CD14-positive monocyte (primary cell): ENCODE measurements around the gene UGT2B7. TPM values are rescaled to one million over a fixed set of nuclear protein-coding genes. Genes with fewer than 3 reads are reported as not detected.

Experiments
- DNase-seq, 3 donors: peaks; one replicate each; pipeline ENCODE4 v3.0.0-alpha.2; 2011 to 2022
- H2AFZ ChIP-seq: 2 replicates; pipeline ENCODE4 v1.6.0; 2012; ENCODE audit warnings: mild to moderate bottlenecking, low read depth, low read length, inconsistent platforms; ENCODE audit not compliant: insufficient read depth, poor library complexity, severe bottlenecking
- H3K27ac ChIP-seq, 2 donors: 1 replicate in 1 of 2; 2 replicates in 1 of 2; pipeline ENCODE4 v1.5.1; 2012 to 2013; ENCODE audit warnings: low read length in 2 of 2, control low read depth in 1 of 2, inconsistent platforms in 1 of 2, low read depth in 1 of 2, mild to moderate bottlenecking in 1 of 2
- H3K27me3 ChIP-seq, 2 donors: one replicate each; pipeline versions ENCODE4 v1.6.0 to v1.6.1; 2011 to 2013; ENCODE audit warnings: low read length in 2 of 2; ENCODE audit not compliant: control insufficient read depth in 2 of 2, insufficient read depth in 2 of 2
- H3K36me3 ChIP-seq, 2 donors: replicated peaks in 1 of 2; 1 replicate in 1 of 2; 2 replicates in 1 of 2; pipeline versions ENCODE4 v1.5.1 to v1.6.1; 2012 to 2013; ENCODE audit warnings: low read length in 2 of 2, control low read depth in 1 of 2, inconsistent platforms in 1 of 2, mild to moderate bottlenecking in 1 of 2; ENCODE audit not compliant: insufficient read depth in 2 of 2, control insufficient read depth in 1 of 2
- H3K4me1 ChIP-seq, 2 donors: 1 replicate in 1 of 2; 2 replicates in 1 of 2; pipeline versions ENCODE4 v1.5.1 to v1.6.1; 2012 to 2013; ENCODE audit warnings: low read length in 2 of 2, control low read depth in 1 of 2, inconsistent platforms in 1 of 2, mild to moderate bottlenecking in 1 of 2, moderate library complexity in 1 of 2; ENCODE audit not compliant: insufficient read depth in 2 of 2, control insufficient read depth in 1 of 2
- H3K4me2 ChIP-seq: replicated peaks from 2 replicates; pipeline ENCODE3; 2012; ENCODE audit warnings: low read length, moderate library complexity, mild to moderate bottlenecking; ENCODE audit not compliant: poor library complexity, severe bottlenecking; ENCODE audit errors: extremely low read depth
- H3K4me3 ChIP-seq, 3 experiments: fragments of 200-600 bp in 1 of 3; sonication (generic) in 1 of 3; replicated peaks in 1 of 3; 1 replicate in 2 of 3; 2 replicates in 1 of 3; pipeline ENCODE4 v1.5.1; 2011 to 2013; ENCODE audit warnings: low read length in 3 of 3, mild to moderate bottlenecking in 3 of 3, control low read depth in 2 of 3, low read depth in 2 of 3, inconsistent platforms in 1 of 3, moderate library complexity in 1 of 3
- H3K79me2 ChIP-seq: 2 replicates; pipeline ENCODE4 v1.6.0; 2012; ENCODE audit warnings: mild to moderate bottlenecking, control low read depth, inconsistent platforms, low read length, moderate library complexity; ENCODE audit not compliant: insufficient read depth
- H3K9ac ChIP-seq: 2 replicates; pipeline ENCODE4 v1.6.0; 2017; ENCODE audit warnings: low read length, mild to moderate bottlenecking; ENCODE audit not compliant: insufficient read depth, poor library complexity, severe bottlenecking
- H3K9me3 ChIP-seq, 2 donors: replicated peaks in 1 of 2; 1 replicate in 1 of 2; 2 replicates in 1 of 2; pipeline versions ENCODE4 v1.5.1 to v1.6.1; 2012 to 2013; ENCODE audit warnings: low read length in 2 of 2, control low read depth in 1 of 2; ENCODE audit not compliant: control insufficient read depth in 1 of 2, insufficient read depth in 1 of 2
- H4K20me1 ChIP-seq: 2 replicates; pipeline ENCODE4 v1.6.0; 2012; ENCODE audit warnings: mild to moderate bottlenecking, low read length, control low read depth, moderate library complexity; ENCODE audit not compliant: insufficient read depth
- H3K27ac Mint-ChIP-seq, 7 donors: one replicate each; pipeline ENCODE4 v1.8.0; 2020; ENCODE audit warnings: mild to moderate bottlenecking in 7 of 7, mixed read lengths in 7 of 7, moderate library complexity in 6 of 7, inconsistent platforms in 2 of 7
- H3K27me3 Mint-ChIP-seq, 3 donors: one replicate each; pipeline ENCODE4 v1.8.0; 2021 to 2022; ENCODE audit warnings: low read depth in 3 of 3, mild to moderate bottlenecking in 3 of 3, mixed read lengths in 3 of 3, moderate library complexity in 3 of 3, inconsistent platforms in 1 of 3
- H3K36me3 Mint-ChIP-seq, 2 donors: one replicate each; pipeline ENCODE4 v1.8.0; 2020; ENCODE audit warnings: mixed read lengths in 2 of 2, inconsistent platforms in 1 of 2, mild to moderate bottlenecking in 1 of 2
- H3K4me1 Mint-ChIP-seq: one replicate; pipeline ENCODE4 v1.8.0; 2020; ENCODE audit warnings: mild to moderate bottlenecking, mixed read lengths
- H3K4me3 Mint-ChIP-seq, 2 donors: one replicate each; pipeline ENCODE4 v1.8.0; 2020; ENCODE audit warnings: mild to moderate bottlenecking in 2 of 2, mixed read lengths in 2 of 2, moderate library complexity in 1 of 2
- H3K9me3 Mint-ChIP-seq, 7 donors: one replicate each; pipeline ENCODE4 v1.8.0; 2020 to 2022; ENCODE audit warnings: mixed read lengths in 7 of 7, mild to moderate bottlenecking in 6 of 7, moderate library complexity in 6 of 7, inconsistent platforms in 2 of 7
- CTCF ChIP-seq: fragments of 200-600 bp; IDR thresholded peaks from one replicate; pipeline ENCODE4 v1.8.0; 2022; ENCODE audit warnings: antibody characterized with exemption, mild to moderate bottlenecking
- WGBS: methylation state at CpG from one replicate; pipeline ENCODE4 v1.1.5; 2013; ENCODE audit warnings: missing lambda C conversion rate; ENCODE audit not compliant: insufficient coverage; 5-methylcytosine and 5-hydroxymethylcytosine counted together
- intact Hi-C, 2 donors: fragments of 100-400 bp; cut with micrococcal nuclease; formaldehyde crosslinking; loops; one replicate each; pipeline versions ENCODE4 v1.15.0 to v1.15.1; 2023
- polyA plus RNA-seq, 3 donors: library from polyadenylated mRNA; depleted of rRNA in 1 of 3; unstranded in 2 of 3; stranded (reverse) in 1 of 3; fragments of 300-500 nt in 2 of 3; fragments of >200 nt in 1 of 3; fragmentation: Illumina TruSeq in 2 of 3; gene quantifications; 1 replicate in 2 of 3; 2 replicates in 1 of 3; pipeline ENCODE4 v1.2.3, GENCODE V29; 2012 to 2021

Gene UGT2B7
- polyA plus RNA-seq, 3 donors, result not detected

DNA sequence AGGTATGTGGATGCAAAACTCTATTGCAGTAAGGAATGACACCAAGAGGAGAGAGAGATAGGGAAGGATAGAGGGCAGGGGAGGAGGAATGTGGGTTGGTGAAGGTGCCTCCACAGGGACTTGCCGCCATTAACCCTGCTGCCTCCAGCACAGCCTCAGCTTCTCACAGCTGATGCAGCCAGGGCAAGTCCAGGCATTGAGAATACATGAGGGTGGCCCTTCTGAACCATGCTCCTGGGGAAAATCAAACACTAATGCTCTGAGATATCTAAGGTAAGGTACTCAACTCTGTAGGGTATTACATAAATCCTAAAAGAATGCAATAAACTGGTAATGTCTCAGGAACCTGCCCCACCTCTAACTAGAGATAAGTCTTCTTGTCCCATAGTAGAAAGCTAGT, 28.7 kb downstream of the UGT2B7 start:
- H3K27me3 Mint-ChIP-seq, result peaks cover 0 to 2% (median 0%) of the 10 kb centered on the region in 3 donors
- 100% methylated on average over 1 of the region's 1 CpG for WGBS
- peaks cover 0 to 6% (median 2%) of the 10 kb centered on the region in 7 donors for H3K9me3 Mint-ChIP-seq
- no peak overlapping the region for H3K4me3 ChIP-seq
- H3K9ac ChIP-seq, result no peak overlapping the region
- no peak overlapping the region for H3K4me3 Mint-ChIP-seq
- no peak overlapping the region for H3K27ac Mint-ChIP-seq
- H3K9me3 ChIP-seq, result peaks cover 0 to 3% of the 10 kb centered on the region in 2 donors
- H3K36me3 Mint-ChIP-seq, result no peaks in the 10 kb centered on the region
- H3K27ac ChIP-seq, result no peak overlapping the region
- DNase-seq, result no peak
- H4K20me1 ChIP-seq, result no peaks in the 10 kb centered on the region
- no peak for TF ChIP-seq CTCF
- H3K27me3 ChIP-seq, result no peaks in the 10 kb centered on the region
- no peak overlapping the region for H3K4me2 ChIP-seq
- H3K79me2 ChIP-seq, result no peaks in the 10 kb centered on the region
- intact Hi-C loops, result no loop called here
- H3K4me1 Mint-ChIP-seq, result no peaks in the 10 kb centered on the region
- H2AFZ ChIP-seq, result no peak overlapping the region
- no peaks in the 10 kb centered on the region for H3K4me1 ChIP-seq
- no peaks in the 10 kb centered on the region for H3K36me3 ChIP-seq

DNA sequence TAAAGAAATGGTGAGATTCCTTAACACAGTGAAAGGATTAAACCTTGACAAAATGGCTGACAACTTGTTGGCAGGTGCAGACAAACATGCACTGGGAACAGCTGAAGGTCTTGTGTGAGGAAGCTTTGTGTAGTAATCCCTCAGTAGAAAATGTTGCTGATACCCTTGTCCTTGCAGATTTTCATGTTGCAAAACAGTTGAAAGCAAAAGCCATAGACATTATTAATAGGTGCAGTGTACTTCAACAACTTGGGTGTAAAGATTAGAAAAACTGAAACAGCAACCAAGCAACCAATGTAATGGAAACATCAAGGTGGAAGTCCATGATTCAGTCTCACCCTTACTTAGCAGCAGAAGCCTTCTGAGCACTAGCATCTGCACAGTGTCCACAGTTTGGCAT, 29.8 kb downstream of the UGT2B7 start:
- intact Hi-C loops, result no loop called here
- Mint-ChIP-seq H3K4me3 (no peak overlapping the region), H3K9me3 (peaks cover 0 to 6% (median 2%) of the 10 kb centered on the region in 7 donors), H3K27me3 (peaks cover 0 to 2% (median 0%) of the 10 kb centered on the region in 3 donors), H3K36me3 (no peaks in the 10 kb centered on the region), H3K27ac (no peak overlapping the region), H3K4me1 (no peaks in the 10 kb centered on the region)
- H3K27ac ChIP-seq, result no peak overlapping the region
- TF ChIP-seq CTCF, result no peak
- no peak overlapping the region for H2AFZ ChIP-seq
- H3K4me1 ChIP-seq, result no peaks in the 10 kb centered on the region
- no peak overlapping the region for H3K9ac ChIP-seq
- no peaks in the 10 kb centered on the region for H3K36me3 ChIP-seq
- no peaks in the 10 kb centered on the region for H3K79me2 ChIP-seq
- H3K4me3 ChIP-seq, result no peak overlapping the region
- H3K9me3 ChIP-seq, result peaks cover 0 to 3% of the 10 kb centered on the region in 2 donors
- no peaks in the 10 kb centered on the region for H3K27me3 ChIP-seq
- DNase-seq, result no peak
- H4K20me1 ChIP-seq, result no peaks in the 10 kb centered on the region
- no peak overlapping the region for H3K4me2 ChIP-seq
